ENCODE results near the gene PHF2.
"Not testable (repeated sequence)": the region's sequence is repeated elsewhere in the genome, so short reads cannot be mapped to it uniquely, and the experiment has no call there.

The PHF2 gene

GRCh38 chr9:93655621-93656425 is 79.4 kb downstream of the PHF2 start:
- no peak for DNase-seq

- DNase-seq, result no peak
These were observed 80.2 kb downstream of the PHF2 start for GRCh38 chr9:93656426-93657239.

GRCh38 chr9:93657331-93658111 is 81.1 kb downstream of the PHF2 start:
- DNase-seq, result no peak

GRCh38 chr9:93658184-93658925 is 82.0 kb downstream of the PHF2 start:
- no peak for DNase-seq

GRCh38 chr9:93659044-93659836 is 82.9 kb downstream of the PHF2 start:
- DNase-seq, result no peak

GRCh38 chr9:93659837-93660177 is 83.4 kb downstream of the PHF2 start:
- DNase-seq, result no peak

GRCh38 chr9:93660352-93661046 is 84.1 kb downstream of the PHF2 start:
- no peak for DNase-seq

- no peak for DNase-seq
These were observed 85.2 kb downstream of the PHF2 start for GRCh38 chr9:93661591-93661990.

GRCh38 chr9:93662016-93662638 is 85.7 kb downstream of the PHF2 start:
- DNase-seq, result no peak

- DNase-seq, result no peak
These were observed 86.7 kb downstream of the PHF2 start for GRCh38 chr9:93662952-93663572.

GRCh38 chr9:93663877-93664548 is 87.6 kb downstream of the PHF2 start:
- no peak for DNase-seq

- no peak for DNase-seq
These were observed 88.3 kb downstream of the PHF2 start for GRCh38 chr9:93664549-93665120.

- no peak for DNase-seq
These were observed 88.8 kb downstream of the PHF2 start for GRCh38 chr9:93665128-93665636.

GRCh38 chr9:93665637-93666438 is 89.5 kb downstream of the PHF2 start:
- no peak for DNase-seq

- not testable (repeated sequence) for DNase-seq
These were observed 90.0 kb downstream of the PHF2 start for GRCh38 chr9:93666439-93666784.

- DNase-seq, result no peak
These were observed 90.6 kb downstream of the PHF2 start for GRCh38 chr9:93667006-93667405.

- no peak for DNase-seq
These were observed 91.2 kb downstream of the PHF2 start for GRCh38 chr9:93667627-93668026.

- DNase-seq, result no peak
These were observed 92.0 kb downstream of the PHF2 start for GRCh38 chr9:93668261-93668871.

Measured in NCI-H1092 treated with DMSO at 0.1 percent for 48 hours (cell line).